Prostate gland (tissue), 2 donors: ENCODE measurements around the gene NABP1. TPM values are rescaled to one million over a fixed set of nuclear protein-coding genes. Genes with fewer than 3 reads are reported as not detected.

Experiments used
- DNase-seq: peaks from one replicate; pipeline ENCODE4 v3.0.0-alpha.2; 2019; ENCODE audit warnings: low spot score
- H3K27ac ChIP-seq, 2 donors: fragments of 200-600 bp; sonication (generic); 2 replicates each; pipeline ENCODE4 v1.5.1; 2017 to 2019
- H3K27me3 ChIP-seq: fragments of 200-600 bp; sonication (generic); replicated peaks from 2 replicates; pipeline ENCODE4 v1.5.1; 2019; ENCODE audit not compliant: insufficient read depth
- H3K36me3 ChIP-seq, 2 donors: fragments of 200-600 bp; sonication (generic); 1 replicate in 1 of 2; 2 replicates in 1 of 2; pipeline versions ENCODE4 v1.5.1 to v1.8.1; 2017 to 2019
- H3K4me1 ChIP-seq: fragments of 200-600 bp; sonication (generic); replicated peaks from 2 replicates; pipeline ENCODE4 v1.5.1; 2019
- H3K4me3 ChIP-seq, 2 donors: fragments of 200-600 bp; sonication (generic); 2 replicates each; pipeline ENCODE4 v1.5.1; 2017 to 2019
- H3K9me3 ChIP-seq: fragments of 200-600 bp; sonication (generic); 2 replicates; pipeline ENCODE4 v1.5.1; 2017
- POLR2A ChIP-seq: fragments of 450-650 bp; IDR thresholded peaks from one replicate; pipeline ENCODE4 v1.6.1; 2016; ENCODE audit warnings: antibody characterized with exemption, mild to moderate bottlenecking
- POLR2AphosphoS5 ChIP-seq: sonication (generic); formaldehyde crosslinking; IDR thresholded peaks from one replicate; pipeline ENCODE4 v1.6.1; 2017; ENCODE audit warnings: antibody characterized with exemption
- WGBS: methylation state at CpG from one replicate; pipeline ENCODE4 v1.1.5; 2018; 5-methylcytosine and 5-hydroxymethylcytosine counted together
- intact Hi-C: fragments of 100-400 bp; cut with DNase I; formaldehyde crosslinking; loops from one replicate; pipeline ENCODE4 v1.14.2; 2022
- total RNA-seq, 2 donors: library from RNA; depleted of rRNA; stranded (reverse); fragments of >200 nt; gene quantifications; one replicate each; pipeline ENCODE4 v1.1.0, GENCODE V29; 2016
- TF ChIP-seq, protein P1 (sequence below), 4 experiments: fragments of 200-600 bp in 2 of 4; fragments of 450-650 bp in 2 of 4; sonication (generic) in 2 of 4; IDR thresholded peaks; 1 replicate in 3 of 4; 2 replicates in 1 of 4; pipeline ENCODE4 v1.5.1; 2016 to 2019; ENCODE audit warnings: antibody characterized with exemption in 4 of 4, mild to moderate bottlenecking in 2 of 4, moderate library complexity in 2 of 4

NABP1 gene
- total RNA-seq, 2 donors from 2014 or later: 3.8 to 28.3 TPM

DNA sequence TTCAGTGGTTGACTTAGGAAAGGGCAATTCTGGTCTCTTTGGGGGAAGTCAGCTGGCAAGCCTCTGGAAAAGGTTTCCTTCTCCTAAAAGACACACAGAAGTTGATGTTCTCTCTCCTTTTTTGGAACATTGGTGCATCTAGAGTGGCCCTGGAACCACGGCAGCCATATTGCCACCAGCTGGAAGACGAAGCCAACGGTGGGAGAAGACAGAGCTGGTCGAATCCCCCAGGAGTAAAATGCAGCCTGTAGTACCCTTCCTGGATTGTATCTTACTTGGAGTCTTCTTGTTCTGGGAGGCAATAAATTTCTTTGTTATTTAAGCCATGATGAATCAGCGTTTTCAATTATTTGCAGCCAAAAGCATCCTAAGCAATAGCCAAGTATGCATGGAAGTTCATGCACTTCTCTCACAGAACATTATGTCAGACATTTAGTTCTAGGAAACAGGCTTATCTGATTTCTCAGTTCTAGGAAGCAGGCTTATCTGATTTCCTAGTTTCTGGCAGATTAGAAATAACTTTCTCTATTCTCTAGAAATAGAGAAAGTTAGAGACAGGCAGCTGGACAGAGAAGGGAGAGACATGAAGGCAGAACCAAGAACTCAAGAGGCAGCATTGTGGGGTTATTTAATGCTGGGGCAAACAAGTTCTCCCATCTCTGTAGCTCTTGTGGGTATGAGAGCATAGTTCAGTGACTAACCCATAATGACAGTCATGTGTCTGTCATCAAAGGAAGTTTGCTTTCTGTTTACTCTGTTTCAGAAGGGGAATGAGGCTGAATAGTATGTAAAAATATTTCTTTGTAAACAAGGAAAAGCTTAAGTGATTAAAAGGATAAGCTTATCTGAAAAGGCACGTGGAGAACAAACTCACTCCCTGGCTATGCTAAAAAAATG lies 40.5 kb upstream of the NABP1 start:
- intact Hi-C loops: no loop called here
- H3K27ac ChIP-seq: no peak overlapping the region
- 69% methylated on average over 6 of the region's 6 CpGs for WGBS

DNA sequence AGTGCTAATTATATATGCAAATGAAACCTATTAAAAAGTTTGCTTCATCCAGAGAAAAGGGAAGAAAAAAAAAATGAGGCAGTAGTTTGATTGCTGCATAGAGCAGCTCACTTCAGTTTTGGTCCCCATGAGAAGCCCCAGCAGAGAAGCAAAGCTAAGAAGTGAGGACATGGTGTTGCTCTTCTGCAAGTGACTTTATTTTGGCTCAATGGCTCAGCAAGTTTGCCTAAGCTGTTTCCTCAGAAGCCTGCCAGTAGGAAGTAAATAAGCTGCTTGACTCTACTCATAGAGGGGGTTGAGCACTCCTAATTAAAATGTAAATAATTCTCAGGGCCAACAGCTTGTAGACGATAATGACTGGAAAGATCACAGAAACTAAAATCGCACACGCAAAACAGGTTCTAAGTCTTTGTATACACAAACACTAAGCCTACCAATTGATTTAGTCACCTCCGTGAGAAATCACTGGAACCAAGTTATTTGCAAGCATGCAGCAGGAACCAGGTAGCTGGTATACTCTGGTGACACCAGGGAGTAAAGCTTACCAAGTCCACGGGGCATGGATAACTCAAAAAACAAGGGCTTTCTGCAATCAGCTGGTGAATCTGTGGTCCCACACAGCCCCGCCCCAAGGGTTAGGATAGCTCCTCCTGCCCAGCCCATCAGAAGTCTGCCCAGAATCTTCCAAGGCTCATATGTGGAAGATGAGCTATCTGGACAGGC lies 39.7 kb upstream of the NABP1 start:
- H3K27ac ChIP-seq: no peak overlapping the region
- H3K4me1 ChIP-seq: no peaks in the 10 kb centered on the region
- intact Hi-C loops: no loop called here
- no peaks in the 10 kb centered on the region for H3K27me3 ChIP-seq
- 45% methylated on average over 6 of the region's 6 CpGs for whole genome bisulfite sequencing
- no peak for TF ChIP-seq POLR2A
- TF ChIP-seq, protein P1, sequence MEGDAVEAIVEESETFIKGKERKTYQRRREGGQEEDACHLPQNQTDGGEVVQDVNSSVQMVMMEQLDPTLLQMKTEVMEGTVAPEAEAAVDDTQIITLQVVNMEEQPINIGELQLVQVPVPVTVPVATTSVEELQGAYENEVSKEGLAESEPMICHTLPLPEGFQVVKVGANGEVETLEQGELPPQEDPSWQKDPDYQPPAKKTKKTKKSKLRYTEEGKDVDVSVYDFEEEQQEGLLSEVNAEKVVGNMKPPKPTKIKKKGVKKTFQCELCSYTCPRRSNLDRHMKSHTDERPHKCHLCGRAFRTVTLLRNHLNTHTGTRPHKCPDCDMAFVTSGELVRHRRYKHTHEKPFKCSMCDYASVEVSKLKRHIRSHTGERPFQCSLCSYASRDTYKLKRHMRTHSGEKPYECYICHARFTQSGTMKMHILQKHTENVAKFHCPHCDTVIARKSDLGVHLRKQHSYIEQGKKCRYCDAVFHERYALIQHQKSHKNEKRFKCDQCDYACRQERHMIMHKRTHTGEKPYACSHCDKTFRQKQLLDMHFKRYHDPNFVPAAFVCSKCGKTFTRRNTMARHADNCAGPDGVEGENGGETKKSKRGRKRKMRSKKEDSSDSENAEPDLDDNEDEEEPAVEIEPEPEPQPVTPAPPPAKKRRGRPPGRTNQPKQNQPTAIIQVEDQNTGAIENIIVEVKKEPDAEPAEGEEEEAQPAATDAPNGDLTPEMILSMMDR (IDR thresholded peaks at IDR 0.05): no peak
- TF ChIP-seq POLR2AphosphoS5: no peak
- no peaks in the 10 kb centered on the region for H3K9me3 ChIP-seq
- DNase-seq: no peak
- no peak overlapping the region for H3K4me3 ChIP-seq
- H3K36me3 ChIP-seq: no peaks in the 10 kb centered on the region

More for the DNA sequence above, 40.5 kb upstream of the NABP1 start:
- H3K4me3 ChIP-seq: no peak overlapping the region
- no peak for DNase-seq
- TF ChIP-seq, protein P1 (IDR thresholded peaks at IDR 0.05): no peak
- TF ChIP-seq POLR2AphosphoS5 (no peak), POLR2A (no peak)
- no peaks in the 10 kb centered on the region for H3K4me1 ChIP-seq
- H3K36me3 ChIP-seq: no peaks in the 10 kb centered on the region
- H3K9me3 ChIP-seq: no peaks in the 10 kb centered on the region
- H3K27me3 ChIP-seq: no peaks in the 10 kb centered on the region

DNA sequence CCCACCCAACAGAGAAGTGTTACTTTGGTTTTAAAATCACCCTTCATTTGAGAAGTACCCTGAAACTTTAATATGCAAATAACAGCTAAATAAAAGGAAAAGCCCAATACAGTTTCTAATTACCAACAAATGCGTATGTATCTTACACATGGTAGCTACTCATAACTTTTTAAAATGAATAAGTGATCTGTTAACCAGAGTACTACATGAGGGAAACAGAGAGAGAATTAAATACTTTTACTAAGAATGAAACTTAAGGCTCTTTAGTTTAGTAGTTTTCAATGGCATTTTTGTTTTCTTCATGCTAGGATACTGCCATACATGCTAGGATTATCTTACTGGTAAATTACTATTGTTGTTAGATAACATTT lies 39.1 kb upstream of the NABP1 start:
- Histone ChIP-seq H3K27me3 (no peaks in the 10 kb centered on the region), H3K36me3 (no peaks in the 10 kb centered on the region), H3K4me1 (no peaks in the 10 kb centered on the region), H3K27ac (no peak overlapping the region), H3K9me3 (no peaks in the 10 kb centered on the region), H3K4me3 (no peak overlapping the region)
- TF ChIP-seq POLR2AphosphoS5 (no peak), POLR2A (no peak)
- TF ChIP-seq, protein P1 (IDR thresholded peaks at IDR 0.05): no peak
- intact Hi-C loops: no loop called here
- 97% methylated on average over 1 of the region's 1 CpG for WGBS
- DNase-seq: no peak

DNA sequence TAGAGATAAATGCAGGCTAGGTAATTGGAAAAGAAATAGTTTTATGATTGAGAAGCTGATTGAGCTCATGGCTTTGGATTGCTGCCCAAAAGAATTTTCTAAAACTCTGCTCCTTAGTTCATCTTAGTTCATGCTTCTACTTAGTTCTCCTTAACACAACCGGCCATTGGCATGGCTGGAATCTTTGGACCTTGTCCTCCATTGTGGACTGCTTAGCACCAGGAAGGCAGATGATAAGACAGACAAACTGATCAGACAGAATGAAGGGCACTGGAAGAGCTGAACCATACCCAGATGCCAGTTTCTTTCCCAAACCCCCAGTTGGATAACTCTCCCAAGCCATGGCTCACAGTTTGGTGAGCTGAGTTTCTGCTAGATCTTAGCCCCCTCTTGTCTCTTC lies 36.3 kb upstream of the NABP1 start:
- H3K27ac ChIP-seq: no peak overlapping the region
- intact Hi-C loops: no loop called here
- no peaks in the 10 kb centered on the region for H3K36me3 ChIP-seq
- no peaks in the 10 kb centered on the region for H3K9me3 ChIP-seq
- no peak for DNase-seq
- 91% methylated on average over 1 of the region's 1 CpG for WGBS
- no peaks in the 10 kb centered on the region for H3K27me3 ChIP-seq
- TF ChIP-seq POLR2AphosphoS5 (no peak), POLR2A (no peak)
- TF ChIP-seq, protein P1 (IDR thresholded peaks at IDR 0.05): no peak
- H3K4me3 ChIP-seq: no peak overlapping the region
- H3K4me1 ChIP-seq: no peaks in the 10 kb centered on the region
